GM18858 (cell line): ENCODE results near the gene STX10.
"Not testable (repeated sequence)": the region's sequence is repeated elsewhere in the genome, so short reads cannot be mapped to it uniquely, and the experiment has no call there.

ENCODE experiments used
- ATAC-seq: cut with Tn5 transposase; IDR thresholded peaks from one replicate; pipeline ENCODE4 v1.9.1; 2021; ENCODE audit not compliant: unreplicated experiment

Gene STX10

DNA sequence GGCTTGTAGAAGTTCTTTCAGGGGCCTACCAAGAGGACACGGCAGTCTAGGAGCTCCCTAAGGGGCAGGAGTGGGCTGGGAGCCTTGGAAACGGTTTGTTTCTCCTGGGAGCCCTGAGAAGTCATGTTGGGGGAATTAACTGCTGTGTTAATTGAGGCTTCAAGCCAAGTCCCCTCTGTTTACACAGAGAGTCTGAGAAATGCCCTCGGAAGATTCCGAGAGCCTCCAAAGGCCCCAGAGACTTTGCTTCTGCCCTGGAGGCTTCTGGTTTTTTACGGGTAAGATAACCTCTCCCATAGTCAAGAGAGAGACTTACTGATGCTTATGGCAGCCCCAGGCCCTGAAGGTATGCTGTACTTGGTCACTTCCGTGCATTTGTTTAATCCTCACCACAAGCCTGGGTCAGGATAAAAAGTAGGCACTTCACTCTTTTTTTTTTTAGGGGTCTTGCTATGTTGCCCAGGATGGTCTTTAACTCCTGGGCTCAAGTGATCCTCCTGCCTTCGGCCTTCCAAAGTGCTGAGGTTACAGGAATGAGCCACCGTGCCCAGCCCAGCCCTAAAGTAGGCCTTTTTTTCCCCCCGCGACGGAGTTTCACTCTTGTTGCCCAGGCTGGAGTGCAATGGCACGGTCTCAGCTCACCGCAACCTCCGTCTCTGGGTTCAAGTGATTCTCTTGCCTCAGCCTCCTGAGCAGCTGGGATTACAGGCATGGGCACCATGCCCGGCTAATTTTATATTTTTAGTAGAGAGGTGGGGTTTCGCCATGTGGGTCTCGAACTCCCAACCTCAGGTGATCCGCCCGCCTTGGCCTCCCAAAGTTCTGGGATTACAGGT is 15.2 kb upstream of the STX10 start:
- ATAC-seq: no peak

DNA sequence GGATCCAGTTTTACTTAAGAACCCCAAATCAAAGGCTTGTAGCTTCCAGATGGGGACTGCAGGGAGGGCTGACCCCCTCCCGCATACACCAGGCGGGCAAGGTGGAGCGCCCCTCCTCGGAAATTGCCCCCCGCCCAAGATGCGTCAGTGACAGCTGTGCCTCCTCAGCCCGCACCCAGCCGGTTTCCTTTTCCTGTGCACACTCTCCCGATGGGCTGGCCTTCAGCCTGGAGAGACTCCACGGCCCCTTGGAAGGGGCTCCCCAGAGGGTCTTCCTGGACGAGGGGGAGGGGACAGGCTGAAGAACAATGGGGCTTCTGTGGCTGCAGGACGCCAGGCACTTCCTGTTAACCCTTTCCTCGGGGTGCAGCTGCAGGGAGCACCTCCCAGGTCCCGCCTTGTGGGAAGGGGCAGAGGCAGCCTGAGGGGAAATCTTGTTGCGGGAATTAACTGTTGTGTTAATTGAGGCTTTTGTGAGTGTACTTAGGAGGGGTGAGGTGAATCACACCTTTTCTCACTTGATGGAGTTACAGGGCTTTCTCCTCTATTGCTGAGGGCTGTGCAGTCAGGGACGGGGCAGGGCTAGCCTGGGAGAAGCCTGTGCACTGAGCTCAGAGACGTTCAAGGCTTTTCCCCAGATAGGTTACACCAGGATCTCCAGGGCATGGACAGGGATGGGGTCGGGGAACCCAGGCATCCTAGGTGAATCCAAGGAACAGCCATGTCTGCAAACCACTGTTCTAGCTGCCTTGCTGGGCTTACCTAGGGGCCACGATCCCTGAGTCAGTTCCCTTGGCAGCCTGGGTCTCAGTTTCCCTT is 14.4 kb upstream of the STX10 start:
- no peak for ATAC-seq

DNA sequence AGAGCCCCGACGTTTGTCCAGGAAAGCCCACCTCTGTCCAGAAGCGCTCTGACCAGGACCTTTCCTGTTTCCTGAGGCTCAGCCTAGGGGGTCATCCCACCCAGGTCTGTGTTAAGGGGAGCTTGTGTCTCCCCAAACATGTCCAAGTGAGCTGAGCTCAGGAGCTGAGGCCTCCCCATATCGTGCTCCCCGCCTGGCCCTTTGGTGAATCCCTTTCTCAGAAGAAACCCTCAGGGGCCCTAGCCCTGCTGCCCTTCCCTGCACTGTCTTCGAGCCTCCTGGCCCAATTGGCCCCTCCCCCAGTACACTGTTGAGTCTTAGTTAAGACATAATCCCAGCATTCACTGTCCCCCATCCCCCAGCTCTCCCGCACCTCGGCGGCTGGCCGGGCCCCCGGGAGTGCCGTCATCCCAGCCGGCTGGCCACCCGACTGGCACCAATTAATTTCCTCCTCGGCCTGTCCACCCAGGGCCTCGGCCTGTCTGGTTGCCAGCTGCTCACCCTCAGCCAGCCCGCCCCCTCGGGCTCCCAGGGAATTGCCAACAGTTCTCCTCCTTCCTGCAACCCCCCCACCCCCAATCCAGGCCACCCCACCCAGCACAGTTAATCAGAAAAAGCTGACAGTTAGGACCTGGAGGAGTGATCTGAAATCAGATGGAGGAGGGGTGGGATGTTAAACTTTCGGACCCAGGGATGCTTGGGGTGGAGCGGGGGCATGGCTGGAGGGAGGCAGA is 13.6 kb upstream of the STX10 start:
- no peak for ATAC-seq

DNA sequence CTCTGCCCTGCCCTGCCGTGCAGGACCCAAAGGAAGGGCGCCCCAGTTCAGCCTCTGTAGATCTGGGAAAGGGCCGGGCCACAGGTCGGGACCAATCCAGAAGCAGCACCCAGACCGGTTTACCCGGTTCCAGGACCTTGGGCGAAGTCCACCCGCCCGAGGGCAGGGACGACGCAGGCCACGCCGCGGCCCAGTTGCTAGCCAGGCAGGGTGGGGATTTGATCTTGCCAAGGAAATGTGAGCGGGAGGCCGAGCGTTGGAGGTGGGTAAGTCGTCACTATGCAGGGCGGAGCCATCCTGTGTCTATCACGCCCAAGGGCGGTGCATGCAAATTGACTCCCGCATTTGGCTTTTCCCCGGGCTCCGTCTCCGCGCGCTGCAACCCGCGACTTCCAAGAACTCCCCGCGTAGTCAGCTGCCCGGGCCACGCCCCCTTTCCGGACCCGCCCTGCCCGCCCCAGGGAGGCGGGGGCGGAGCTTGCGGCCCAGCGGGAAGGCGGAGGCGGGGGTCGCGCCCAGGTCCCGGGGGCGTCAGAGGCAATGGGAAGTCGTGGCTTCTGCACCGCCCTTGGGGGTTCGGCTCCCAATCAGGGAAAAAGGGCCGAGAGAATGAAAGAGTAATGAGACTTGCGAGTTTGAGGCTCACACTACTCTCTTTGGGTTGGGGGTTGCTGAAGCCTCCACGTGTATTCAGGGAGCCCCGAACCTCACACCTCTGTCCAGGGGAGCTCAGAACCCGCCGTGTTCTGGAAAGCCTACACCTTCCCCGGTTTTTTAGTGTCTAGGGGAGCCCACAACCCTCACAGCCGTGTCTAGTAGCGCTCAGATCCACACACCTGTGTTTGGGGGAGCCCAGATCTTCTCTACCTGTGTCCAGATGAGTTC is 12.8 kb upstream of the STX10 start:
- no peak for ATAC-seq

DNA sequence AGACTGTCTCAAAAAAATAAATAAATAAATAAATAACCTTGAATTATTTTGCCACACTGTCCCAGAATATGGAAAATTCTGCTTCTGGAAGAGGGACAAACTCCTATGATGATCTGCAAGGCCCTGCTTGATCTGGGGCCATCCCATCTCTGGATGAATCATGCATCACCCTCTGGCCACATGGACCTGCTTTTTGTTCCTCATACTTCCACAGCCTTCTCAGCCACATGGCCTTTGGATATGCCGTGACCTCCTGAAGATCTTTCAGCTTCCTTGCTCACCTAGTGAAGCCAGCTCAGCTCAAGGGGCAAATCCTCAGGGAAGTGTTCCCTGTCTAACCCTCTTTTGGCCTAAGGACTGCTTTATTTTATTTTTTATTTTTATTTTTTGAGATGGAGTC is 10.4 kb upstream of the STX10 start:
- ATAC-seq: no peak

DNA sequence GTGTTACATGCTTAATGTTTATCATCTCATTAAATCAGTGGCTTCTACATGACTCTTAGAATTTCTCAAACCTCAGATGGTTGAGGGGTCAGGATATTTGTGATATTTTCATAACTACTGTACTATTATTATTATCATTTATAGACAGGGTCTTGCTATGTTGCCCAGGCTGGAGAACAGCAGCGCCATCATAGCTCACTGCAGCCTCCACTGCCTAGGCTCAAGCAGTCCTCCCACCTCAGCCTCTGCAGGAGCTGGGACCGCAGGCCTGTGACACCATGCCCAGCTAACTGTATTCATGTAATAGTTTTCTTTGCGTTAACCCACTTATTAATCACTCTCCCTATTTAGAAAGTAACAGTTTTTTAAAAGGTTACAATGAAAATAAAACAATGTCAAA is 9.5 kb upstream of the STX10 start:
- ATAC-seq: no peak

- ATAC-seq: no peak
Observed at GRCh38 chr19:13155472-13156359, 5.5 kb upstream of the STX10 start.

GRCh38 chr19:13154911-13155471 is 4.8 kb upstream of the STX10 start:
- ATAC-seq: no peak

DNA sequence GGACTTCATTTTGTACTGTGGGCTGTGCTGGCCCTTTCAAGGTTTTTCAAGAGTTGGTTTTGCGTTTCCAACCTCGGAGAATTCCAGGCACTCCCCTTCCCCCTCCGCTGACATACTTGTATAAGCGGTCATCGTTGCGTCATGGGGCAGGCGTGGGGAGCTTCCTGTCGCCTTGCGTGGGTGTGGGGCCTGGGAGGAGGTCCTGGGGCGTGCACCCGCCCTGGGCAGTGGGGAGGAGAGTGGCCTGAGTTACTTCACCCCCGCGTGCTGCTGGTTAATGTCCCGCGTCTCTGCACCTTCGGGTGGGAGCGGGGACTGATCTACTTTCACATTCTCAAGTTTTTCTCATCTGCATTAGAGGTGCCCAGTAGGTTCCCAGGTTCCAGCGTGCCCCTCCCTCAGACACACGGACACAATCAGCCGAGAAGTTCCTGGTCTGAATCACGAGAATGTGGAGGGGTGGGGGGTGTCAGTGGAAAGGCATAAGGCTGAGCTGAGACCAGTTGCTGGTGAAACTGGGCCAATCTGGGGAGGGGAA is 4.1 kb upstream of the STX10 start:
- ATAC-seq: no peak

DNA sequence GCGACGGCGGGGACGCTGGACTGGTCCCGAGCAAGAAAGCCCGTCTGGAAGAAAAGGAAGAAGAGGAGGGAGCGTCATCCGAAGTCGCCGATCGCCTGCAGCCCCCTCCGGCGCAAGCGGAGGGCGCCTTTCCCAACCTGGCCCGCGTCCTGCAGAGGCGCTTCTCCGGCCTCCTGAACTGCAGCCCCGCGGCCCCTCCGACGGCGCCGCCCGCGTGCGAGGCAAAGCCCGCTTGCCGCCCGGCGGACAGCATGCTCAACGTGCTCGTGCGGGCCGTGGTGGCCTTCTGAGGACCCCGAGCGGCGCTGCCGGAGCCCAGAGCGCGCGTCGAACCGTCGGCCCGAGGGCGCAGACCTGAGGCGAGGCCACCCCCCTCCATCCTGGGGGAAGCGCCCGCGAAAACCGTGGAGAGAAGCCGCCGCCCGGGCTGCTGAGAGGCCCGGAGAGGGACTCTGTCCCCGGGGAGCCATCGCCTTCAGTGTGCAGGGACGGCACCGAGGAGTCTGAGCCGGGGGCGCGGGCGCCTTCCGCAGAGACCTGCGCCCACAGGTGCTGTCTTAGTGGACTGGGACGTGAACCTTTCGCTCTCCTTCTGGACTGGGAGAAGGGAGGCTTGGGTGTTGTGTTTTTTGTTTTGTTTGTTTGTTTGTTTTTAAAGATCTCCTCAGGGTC is 3.5 kb upstream of the STX10 start:
- no peak for ATAC-seq

- ATAC-seq: no peak
Observed at GRCh38 chr19:13152974-13153568, 2.9 kb upstream of the STX10 start.

- ATAC-seq: no peak
Observed at GRCh38 chr19:13152356-13152973, 2.3 kb upstream of the STX10 start.

GRCh38 chr19:13151605-13152355 is 1.6 kb upstream of the STX10 start:
- ATAC-seq: no peak

DNA sequence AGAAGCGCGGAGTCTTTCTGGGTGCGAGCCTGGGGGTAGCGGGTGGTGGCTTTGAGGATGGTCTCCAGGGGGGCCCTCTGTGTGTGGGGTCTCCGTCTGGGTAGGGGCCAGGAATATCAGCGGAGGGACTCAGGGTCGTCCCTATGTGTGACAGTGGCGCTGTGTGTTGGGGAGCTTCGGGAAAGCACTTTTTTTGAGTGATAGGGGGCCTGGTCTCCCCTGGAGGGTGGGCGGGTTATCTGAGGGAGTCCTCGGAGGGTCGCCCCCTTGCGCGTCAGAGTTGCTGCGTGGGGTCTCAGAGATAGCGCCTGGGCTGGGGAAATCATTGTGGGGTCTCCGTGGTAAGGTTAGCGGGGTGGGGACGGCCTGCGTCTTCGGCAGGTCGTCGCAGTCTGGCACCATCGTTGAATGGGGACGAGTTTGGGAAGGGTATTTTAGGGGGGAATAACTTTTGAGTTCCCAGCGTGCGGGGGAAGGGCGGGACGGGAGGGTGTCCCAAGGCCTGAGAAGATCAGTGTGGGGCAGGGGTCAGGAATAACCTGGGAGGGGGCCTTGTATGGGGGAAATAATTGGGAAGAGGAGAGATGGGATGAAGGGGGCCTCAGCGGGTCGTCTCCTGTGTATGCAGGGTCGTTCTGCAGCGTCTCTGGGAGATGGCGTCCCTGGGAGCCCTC is 893 bp upstream of the STX10 start:
- ATAC-seq: no peak

GRCh38 chr19:13149628-13150186 is 468 bp downstream of the STX10 start:
- no peak for ATAC-seq

GRCh38 chr19:13149173-13149627 is 975 bp downstream of the STX10 start:
- not testable (repeated sequence) for ATAC-seq
